Measurements from ENCODE around the gene PPEF1. TPM values are rescaled to one million over a fixed set of nuclear protein-coding genes. Genes with fewer than 3 reads are reported as not detected.

Gene PPEF1
- total and polyA plus RNA-seq, 9 of the 15 experiments (the other 6 are each of a cell fraction or from before 2014, with no cell fraction given), result not detected

GRCh38 chrX:18810416-18810815, 103.0 kb downstream of the PPEF1 start (continued):
- TF ChIP-seq CHD7 (IDR thresholded peaks at IDR 0.05; ENCODE audit: low read depth, low read length), result no peak
- TF ChIP-seq SP1 (CRISPR knock-in tag; IDR thresholded peaks at IDR 0.05), result no peak
- no peak for TF ChIP-seq CGGBP1 (CRISPR knock-in tag; IDR thresholded peaks at IDR 0.05)
- no peak for TF ChIP-seq ZNF444 (CRISPR knock-in tag; IDR thresholded peaks at IDR 0.05)
- no peak for TF ChIP-seq CBX2 (IDR thresholded peaks at IDR 0.05; ENCODE audit: insufficient read depth, low read length, poor library complexity, severe bottlenecking)
